Motor neuron (in vitro differentiated cells): Measurements from ENCODE around the gene DPPA4. TPM values are rescaled to one million over a fixed set of nuclear protein-coding genes. Genes with fewer than 3 reads are reported as not detected.
"Not testable (repeated sequence)": the region's sequence is repeated elsewhere in the genome, so short reads cannot be mapped to it uniquely, and the experiment has no call there.

Source experiments
- ATAC-seq, 8 experiments: fragments of 200-7000 bp; cut with Tn5 transposase; replicated peaks in 6 of 8; 2 replicates each; pipeline ENCODE4 v1.8.0; 2021; ENCODE audit warnings: mild to moderate bottlenecking in 8 of 8, moderate library complexity in 8 of 8
- H3K27ac ChIP-seq, 2 donors: fragments of 250-450 bp; sonication (Bioruptor Pico); 2 replicates each; pipeline ENCODE4 v1.9.0; 2021; ENCODE audit warnings: antibody characterized with exemption in 2 of 2, mild to moderate bottlenecking in 2 of 2, moderate library complexity in 1 of 2
- H3K4me1 ChIP-seq, 2 donors: fragments of 250-450 bp; sonication (Bioruptor Pico); replicated peaks in 1 of 2; 2 replicates each; pipeline ENCODE4 v1.6.1; 2021; ENCODE audit warnings: antibody characterized with exemption in 2 of 2, mild to moderate bottlenecking in 2 of 2, moderate library complexity in 1 of 2
- H3K4me3 ChIP-seq, 5 donors: fragments of 250-450 bp; sonication (Bioruptor Pico); 2 replicates each; pipeline ENCODE4 v1.9.0; 2021; ENCODE audit warnings: antibody characterized with exemption in 5 of 5, mild to moderate bottlenecking in 5 of 5, moderate library complexity in 4 of 5
- WGBS, 10 experiments: fragments of 450-650 bp; shearing (Covaris generic); methylation state at CpG; one replicate each; pipeline ENCODE4 v1.0.0; 2022; 5-methylcytosine and 5-hydroxymethylcytosine counted together
- in situ Hi-C, 9 experiments: fragments of 400-800 bp; cut with MboI; loops; one replicate each; pipeline ENCODE4 v1.15.0; 2021; ENCODE audit warnings: low sequenced_read_pairs in 9 of 9, low pct_unique_long_range_greater_than_20kb in 2 of 9; ENCODE audit not compliant: unreplicated experiment in 9 of 9
- total RNA-seq, 8 experiments: library from RNA; unstranded; fragments of 300-600 nt; gene quantifications; 2 replicates each; pipeline versions ENCODE4 v1.2.3 to v1.2.4, GENCODE V29; 2022

DPPA4 gene
- total RNA-seq: 10 to 100 TPM in 4 of 8 experiments, under 1 TPM in 3, not detected in 1; 0.15 to 55.3 (median 20.6) TPM

- Histone ChIP-seq H3K4me1 (peaks cover 0 to 30% of the 10 kb centered on the region in 2 donors), H3K4me3 (peak within 1 kb of the TSS; percentile 14 to 48 (median 34)), H3K27ac (peak within 1 kb of the TSS; percentile 68 to 77)
- in situ Hi-C loops: no loop called here
- ATAC-seq: peak in 3 of 8 experiments; percentile 31 to 49 (median 40)
- WGBS, 10 experiments: 6 to 93% (median 33%) methylated on average over 1 to 5 of the region's 5 CpGs; no CpG with 5 or more reads in 1 of the 10 experiments
Observed at GRCh38 chr3:109337393-109337792, at the start of gene DPPA4. DPPA4 (minus strand) TSS chr3:109337546; CDS start chr3:109337517, 29 bp downstream.

GRCh38 chr3:109385442-109386318, 48.3 kb upstream of the DPPA4 start:
- in situ Hi-C loops: no loop called here
- 0 to 100% (median 71%) methylated on average over 1 to 7 of the region's 7 CpGs; no CpG with 5 or more reads in 2 of the 10 experiments for WGBS, 10 experiments
- no peak overlapping the region for H3K27ac ChIP-seq
- no peaks in the 10 kb centered on the region for H3K4me1 ChIP-seq
- H3K4me3 ChIP-seq: no peak overlapping the region
- ATAC-seq: no peak

GRCh38 chr3:109384164-109384563, 46.8 kb upstream of the DPPA4 start:
- Histone ChIP-seq H3K4me1 (no peaks in the 10 kb centered on the region), H3K27ac (no peak overlapping the region), H3K4me3 (no peak overlapping the region)
- 33 to 100% methylated on average over 1 of the region's 1 CpG; no CpG with 5 or more reads in 8 of the 10 experiments for WGBS, 10 experiments
- ATAC-seq: no peak
- in situ Hi-C loops: no loop called here

GRCh38 chr3:109382588-109382987, 45.2 kb upstream of the DPPA4 start:
- in situ Hi-C loops: no loop called here
- 0 to 93% (median 58%) methylated on average over 1 to 7 of the region's 7 CpGs; no CpG with 5 or more reads in 1 of the 10 experiments for WGBS, 10 experiments
- H3K27ac ChIP-seq: no peak overlapping the region
- H3K4me3 ChIP-seq: no peak overlapping the region
- no peaks in the 10 kb centered on the region for H3K4me1 ChIP-seq
- no peak for ATAC-seq

GRCh38 chr3:109375975-109376374, 38.6 kb upstream of the DPPA4 start:
- H3K27ac ChIP-seq: no peak overlapping the region
- H3K4me1 ChIP-seq: no peaks in the 10 kb centered on the region
- no peak overlapping the region for H3K4me3 ChIP-seq
- 0 to 83% (median 60%) methylated on average over 1 to 2 of the region's 3 CpGs; no CpG with 5 or more reads in 3 of the 10 experiments for WGBS, 10 experiments
- in situ Hi-C loops: no loop called here
- ATAC-seq: no peak

- in situ Hi-C loops, H3K4me1 ChIP-seq, ATAC-seq, H3K4me3 ChIP-seq, H3K27ac ChIP-seq: not testable (repeated sequence)
- 0 to 100% (median 60%) methylated on average over 1 to 3 of the region's 4 CpGs; no CpG with 5 or more reads in 3 of the 10 experiments for WGBS, 10 experiments
Observed at GRCh38 chr3:109374434-109374833, 37.1 kb upstream of the DPPA4 start.

GRCh38 chr3:109373933-109374332, 36.6 kb upstream of the DPPA4 start:
- Histone ChIP-seq H3K4me1 (no peaks in the 10 kb centered on the region), H3K27ac (no peak overlapping the region), H3K4me3 (no peak overlapping the region)
- no peak for ATAC-seq
- WGBS, 10 experiments: 0 to 100% (median 65%) methylated on average over 1 to 2 of the region's 2 CpGs; no CpG with 5 or more reads in 2 of the 10 experiments
- in situ Hi-C loops: no loop called here

GRCh38 chr3:109372639-109373038, 35.3 kb upstream of the DPPA4 start:
- no peak overlapping the region for H3K27ac ChIP-seq
- H3K4me1 ChIP-seq: no peaks in the 10 kb centered on the region
- no peak overlapping the region for H3K4me3 ChIP-seq
- in situ Hi-C loops: no loop called here
- no peak for ATAC-seq

GRCh38 chr3:109369510-109369909, 32.2 kb upstream of the DPPA4 start:
- H3K4me3 ChIP-seq: no peak overlapping the region
- in situ Hi-C loops: no loop called here
- ATAC-seq: peak in 1 of 8 experiments; percentile 33
- H3K4me1 ChIP-seq: no peaks in the 10 kb centered on the region
- 0 to 100% (median 60%) methylated on average over 1 to 2 of the region's 2 CpGs; no CpG with 5 or more reads in 3 of the 10 experiments for WGBS, 10 experiments
- no peak overlapping the region for H3K27ac ChIP-seq

GRCh38 chr3:109364088-109364487, 26.7 kb upstream of the DPPA4 start:
- ATAC-seq: no peak
- WGBS, 10 experiments: 0 to 93% (median 86%) methylated on average over 1 to 3 of the region's 6 CpGs; no CpG with 5 or more reads in 5 of the 10 experiments
- in situ Hi-C loops: no loop called here
- Histone ChIP-seq H3K27ac (no peak overlapping the region), H3K4me3 (no peak overlapping the region), H3K4me1 (no peaks in the 10 kb centered on the region)

GRCh38 chr3:109363634-109364033, 26.3 kb upstream of the DPPA4 start:
- no peak for ATAC-seq
- H3K27ac ChIP-seq: no peak overlapping the region

GRCh38 chr3:109362823-109363222, 25.5 kb upstream of the DPPA4 start:
- H3K27ac ChIP-seq: no peak overlapping the region
- in situ Hi-C loops: no loop called here
- H3K4me1 ChIP-seq: no peaks in the 10 kb centered on the region
- ATAC-seq: no peak
- H3K4me3 ChIP-seq: no peak overlapping the region
- WGBS, 10 experiments: 24 to 100% (median 92%) methylated on average over 1 to 4 of the region's 4 CpGs

More at GRCh38 chr3:109363634-109364033, 26.3 kb upstream of the DPPA4 start:
- in situ Hi-C loops: no loop called here
- Histone ChIP-seq H3K4me1 (no peaks in the 10 kb centered on the region), H3K4me3 (no peak overlapping the region)

- in situ Hi-C loops: not testable (repeated sequence)
- WGBS, 10 experiments: 20 to 100% (median 100%) methylated on average over 1 to 2 of the region's 2 CpGs; no CpG with 5 or more reads in 5 of the 10 experiments
Observed at GRCh38 chr3:109358809-109359208, 21.5 kb upstream of the DPPA4 start.

More at GRCh38 chr3:109358809-109359208, 21.5 kb upstream of the DPPA4 start:
- not testable (repeated sequence) for ATAC-seq, H3K27ac ChIP-seq, H3K4me3 ChIP-seq
- peaks cover 11 to 17% of the 10 kb centered on the region in 2 donors for H3K4me1 ChIP-seq
